ENCODE data around the gene TRIM36.

The TRIM36 gene

GRCh38 chr5:115169487-115170133 is at the start of gene TRIM36:
Gene TRIM36 (minus strand): TSS chr5:115169908. CDS start chr5:115169634, 274 bp downstream.
- peak; percentile 95 for DNase-seq

GRCh38 chr5:115214541-115214940 is 44.8 kb upstream of the TRIM36 start:
- no peak for DNase-seq

DNA sequence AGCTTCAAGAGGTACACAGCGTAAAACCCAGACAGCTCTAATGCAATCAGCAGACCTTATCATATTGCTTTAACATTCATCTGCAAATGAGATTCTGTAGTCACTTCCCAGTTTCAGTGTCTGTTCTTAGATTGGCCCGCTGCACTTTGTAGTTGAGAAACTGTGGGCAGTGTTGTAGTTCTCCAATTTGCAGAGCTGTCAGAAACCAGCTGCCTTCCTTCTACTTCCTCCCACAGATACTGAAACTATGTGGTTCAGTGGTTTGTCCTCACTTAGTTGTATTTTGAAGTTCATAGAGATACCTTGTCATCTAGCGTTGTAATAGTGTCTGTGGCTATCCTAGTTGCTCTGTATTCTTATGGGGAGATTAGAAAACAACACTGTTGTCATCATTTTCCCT is 39.6 kb upstream of the TRIM36 start:
- peak; percentile 66 for DNase-seq

DNA sequence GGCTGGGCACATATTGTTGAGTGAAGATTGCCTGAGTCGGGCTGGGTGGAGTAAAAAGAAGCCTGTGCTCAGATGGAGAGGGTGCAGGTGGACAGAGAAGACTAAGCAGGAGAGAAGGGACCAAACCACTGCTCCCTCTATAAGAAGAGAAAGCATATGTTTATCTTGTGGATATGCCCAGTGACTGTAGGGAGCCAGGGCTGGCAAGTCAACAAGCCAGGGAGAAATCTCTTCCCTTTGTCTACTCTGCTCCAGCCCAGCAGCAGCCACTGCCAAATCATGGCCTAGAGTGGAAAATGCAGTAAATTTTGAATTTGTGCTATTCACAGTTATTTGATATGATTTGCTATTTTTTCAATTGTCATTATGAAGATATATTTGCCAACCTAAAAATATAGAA is 33.2 kb upstream of the TRIM36 start:
- DNase-seq: no peak

DNA sequence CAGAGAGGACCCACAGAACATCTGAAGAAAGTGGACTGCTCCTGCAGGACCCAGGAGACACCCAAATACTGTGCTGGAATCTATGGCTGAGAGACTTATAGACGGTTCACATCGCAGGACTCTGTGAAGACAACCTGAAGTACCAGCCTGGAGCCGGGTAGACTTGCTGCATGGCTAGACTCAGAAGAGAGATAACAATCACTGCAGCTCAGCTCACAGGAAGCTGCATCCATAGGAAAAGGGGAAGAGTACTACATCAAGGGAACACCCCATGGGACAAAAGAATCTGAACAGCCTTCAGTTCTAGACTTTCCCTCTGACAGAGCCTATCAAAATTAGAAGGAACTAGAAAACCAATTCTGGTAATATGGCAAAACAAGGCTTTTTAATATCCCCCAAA is 26.5 kb upstream of the TRIM36 start:
- DNase-seq: no peak

GRCh38 chr5:115194676-115195075 is 25.0 kb upstream of the TRIM36 start:
- no peak for DNase-seq

GRCh38 chr5:115193295-115193694 is 23.6 kb upstream of the TRIM36 start:
- DNase-seq: no peak

DNA sequence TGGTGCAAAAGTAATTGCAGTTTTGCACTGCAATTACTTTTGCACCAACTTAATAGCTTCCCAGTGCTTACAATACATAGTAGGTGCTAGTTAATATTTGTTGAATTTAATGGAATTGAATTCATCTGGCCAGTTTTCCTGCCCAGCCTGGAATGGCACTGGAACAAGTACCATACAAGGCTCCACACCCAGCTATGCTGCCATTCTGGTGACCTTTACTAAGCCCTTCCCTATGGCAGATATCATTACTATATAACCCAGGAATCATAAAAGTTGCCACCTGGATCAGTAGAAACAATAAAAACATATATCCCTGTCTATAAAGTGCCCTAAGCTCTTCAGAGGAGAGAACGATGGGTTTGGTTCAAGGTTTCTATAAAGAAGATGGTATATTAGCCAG is 22.4 kb upstream of the TRIM36 start:
- DNase-seq: no peak

DNA sequence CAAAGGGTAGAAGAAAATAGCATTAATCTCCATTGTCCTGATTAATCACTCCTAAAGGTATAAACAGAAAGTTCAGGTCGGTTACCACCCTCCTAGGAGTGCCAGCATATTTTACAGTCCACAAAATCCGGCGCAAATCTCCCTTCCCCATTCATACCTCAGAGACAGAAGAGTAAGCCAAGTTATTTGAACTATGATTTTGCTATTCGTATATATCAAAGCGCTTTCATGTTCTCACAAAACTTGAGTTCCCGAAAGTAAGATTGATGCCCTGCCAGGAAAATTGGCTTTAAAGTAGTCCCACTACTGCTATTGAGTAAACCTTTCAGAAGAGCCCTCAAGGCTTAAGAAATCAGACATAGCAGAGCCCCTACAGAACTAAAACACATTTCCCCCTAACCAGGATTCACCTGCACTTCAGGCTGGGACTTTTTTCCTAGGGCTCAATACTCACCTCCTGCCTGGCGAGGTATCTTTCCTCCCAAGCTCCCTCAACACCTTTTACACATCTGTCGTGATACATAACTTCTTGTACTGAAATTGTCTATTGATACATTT is 21.8 kb upstream of the TRIM36 start:
- no peak for DNase-seq

DNA sequence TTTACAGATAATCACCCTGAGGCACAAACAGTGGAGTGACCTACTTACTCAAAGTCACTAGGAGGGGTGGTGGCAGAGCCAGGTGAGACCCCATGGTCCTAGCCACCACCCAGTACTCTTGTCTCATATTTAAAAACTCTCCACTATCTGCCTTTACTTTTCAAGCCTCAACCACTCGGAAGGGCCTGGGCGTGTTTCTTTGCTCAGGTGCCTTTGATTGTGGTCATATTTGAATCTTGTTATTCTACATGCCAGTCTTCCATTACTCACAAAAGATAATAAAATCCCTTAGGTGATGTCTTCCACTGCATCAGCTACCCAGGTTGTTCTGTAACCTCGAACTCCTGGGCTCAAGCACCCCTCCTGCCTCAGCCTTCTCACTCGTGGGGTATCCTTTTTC is 20.7 kb upstream of the TRIM36 start:
- no peak for DNase-seq

- DNase-seq: no peak
Measured at GRCh38 chr5:115189866-115190265, 20.2 kb upstream of the TRIM36 start.

- DNase-seq: no peak
Measured at GRCh38 chr5:115186794-115187193, 17.1 kb upstream of the TRIM36 start.

DNA sequence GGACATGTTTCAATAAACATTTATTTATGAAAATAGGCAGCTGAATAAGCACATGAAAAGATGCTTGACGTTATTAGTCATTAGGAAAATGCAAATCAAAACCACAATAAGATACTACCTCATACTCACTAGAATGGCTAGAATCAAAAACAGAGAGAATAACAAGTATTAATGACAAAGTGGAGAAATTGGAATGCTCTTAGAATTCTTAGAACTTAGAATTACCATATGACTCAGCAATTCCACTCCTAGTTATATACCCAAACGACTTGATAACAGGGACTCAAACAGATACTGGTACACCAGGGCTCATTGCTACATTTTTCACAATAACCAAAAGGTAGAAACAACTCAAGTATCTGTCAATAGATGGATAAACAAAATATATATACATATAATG is 15.1 kb upstream of the TRIM36 start:
- no peak for DNase-seq

- DNase-seq: no peak
Measured at GRCh38 chr5:115181757-115182156, 12.0 kb upstream of the TRIM36 start.

DNA sequence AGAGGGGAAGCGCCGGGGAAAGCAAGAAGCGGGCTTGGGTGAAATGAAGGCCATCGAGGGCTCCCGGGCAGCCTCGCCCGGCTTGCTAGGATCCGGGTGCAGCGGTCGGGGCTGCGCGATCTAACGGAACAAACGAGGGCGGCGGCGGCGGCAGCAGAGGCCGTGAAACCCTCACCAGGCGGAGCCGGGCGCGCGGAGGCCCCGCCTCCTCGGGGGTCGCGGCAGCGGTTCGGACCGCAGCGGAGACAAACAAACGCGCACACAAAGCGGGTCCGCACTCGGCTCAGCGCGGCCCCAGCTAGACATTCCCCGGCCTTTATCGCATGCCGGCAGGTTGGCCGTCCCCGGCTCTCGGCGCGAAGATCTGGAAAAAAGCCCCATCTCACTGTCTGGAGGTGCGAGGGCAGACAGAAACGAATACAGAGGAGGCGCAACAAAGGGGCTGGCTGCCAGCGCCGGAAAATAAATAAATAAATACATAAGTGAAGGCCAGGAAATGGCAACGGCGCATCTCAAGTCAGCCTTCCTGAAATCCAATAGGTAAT is 10.5 kb upstream of the TRIM36 start:
- peak; percentile 37 for DNase-seq

GRCh38 chr5:115179394-115180164 is 9.9 kb upstream of the TRIM36 start:
- peak; percentile 3 for DNase-seq

DNA sequence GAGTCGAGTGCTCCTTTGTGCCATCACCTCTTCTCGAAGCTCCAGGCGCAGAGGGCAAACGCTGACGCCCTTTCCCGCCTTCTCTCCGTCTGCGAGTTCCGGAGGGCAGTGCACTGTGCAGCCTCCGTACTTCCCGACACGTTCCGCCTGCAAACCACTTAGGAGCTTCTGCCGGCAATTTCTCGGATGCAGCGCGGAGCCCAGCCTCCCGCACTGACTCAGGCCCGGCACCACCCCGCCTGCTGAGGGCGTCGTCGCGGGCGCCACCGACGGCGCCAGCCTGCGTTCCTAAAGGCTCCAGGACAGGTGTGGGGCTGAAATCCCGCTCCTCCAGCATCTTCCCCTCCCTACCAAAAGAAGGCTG is 9.3 kb upstream of the TRIM36 start:
- peak; percentile 20 for DNase-seq

DNA sequence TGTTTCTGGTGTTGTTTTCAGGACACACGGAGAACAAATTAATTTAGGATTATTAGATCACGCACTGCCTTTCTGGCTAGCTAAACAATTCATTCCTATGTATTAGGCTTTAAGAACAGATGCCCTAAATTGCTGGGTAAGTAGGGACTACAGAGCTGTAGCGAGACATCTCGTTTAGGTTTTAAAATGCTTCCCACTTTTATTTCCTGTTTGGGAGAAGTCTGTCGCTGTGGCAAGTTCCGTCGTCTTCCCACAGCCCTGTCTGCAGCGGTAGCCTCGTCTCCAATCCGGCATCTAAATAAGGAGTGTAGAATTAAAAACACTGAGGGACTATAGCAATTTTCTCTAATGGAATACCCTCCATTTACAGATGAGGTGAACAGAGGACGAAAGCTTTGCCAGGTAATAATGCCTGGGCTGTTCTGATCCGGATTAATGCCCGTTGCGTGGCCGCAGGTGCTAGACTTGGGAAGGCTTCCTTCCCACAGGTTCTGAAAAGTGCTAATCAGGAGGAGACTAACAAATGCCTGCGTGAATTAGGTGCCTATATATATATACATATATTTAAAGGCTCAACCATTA is 1.3 kb upstream of the TRIM36 start:
- no peak for DNase-seq

- DNase-seq: peak; percentile 30
Measured at GRCh38 chr5:115170134-115170928, 623 bp upstream of the TRIM36 start.

DNA sequence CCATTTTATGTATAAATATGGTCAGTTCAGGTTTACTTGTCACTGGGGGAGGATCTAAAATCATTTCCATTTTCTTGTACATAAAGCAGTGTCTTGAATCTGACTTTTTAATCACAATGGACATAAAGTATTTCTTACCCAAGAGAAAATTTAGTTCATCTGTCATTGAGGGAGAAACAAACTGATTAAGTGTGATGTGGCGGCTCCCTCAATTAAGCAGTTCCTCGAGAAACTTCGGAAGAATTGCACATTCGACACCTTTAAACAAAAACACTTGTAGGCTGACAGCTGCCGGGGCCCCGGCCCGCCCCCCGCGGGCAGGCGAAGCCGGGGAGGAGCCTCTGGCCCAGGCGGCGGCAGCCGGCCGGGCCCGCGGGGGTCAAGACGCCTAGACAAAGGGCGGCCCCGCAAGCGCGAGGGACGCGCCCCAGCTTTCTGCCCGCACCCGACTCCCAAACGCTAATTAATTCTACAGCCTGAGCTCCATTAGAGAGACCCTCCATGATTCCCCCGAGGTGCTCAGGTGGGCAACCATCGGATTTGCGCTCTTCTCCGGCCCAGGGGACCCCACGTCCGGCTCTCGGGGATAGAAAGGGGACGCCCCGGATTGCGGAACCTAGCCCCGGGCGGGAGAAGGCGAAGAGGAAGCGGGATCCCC is 750 bp downstream of the TRIM36 start:
- DNase-seq: no peak

- no peak for DNase-seq
Measured at GRCh38 chr5:115166744-115167393, 2.8 kb downstream of the TRIM36 start.

GRCh38 chr5:115165790-115166189 is 3.9 kb downstream of the TRIM36 start:
- no peak for DNase-seq

All from activated CD4-positive, alpha-beta T cell treated with anti-CD3 and anti-CD28 coated beads for 48 hours (primary cell).